Measurements from ENCODE around the gene TMCC1. TPM values are rescaled to one million over a fixed set of nuclear protein-coding genes. Genes with fewer than 3 reads are reported as not detected.

Gene TMCC1
- total RNA-seq, 1 experiment from 2014 or later = 23.0 TPM

DNA sequence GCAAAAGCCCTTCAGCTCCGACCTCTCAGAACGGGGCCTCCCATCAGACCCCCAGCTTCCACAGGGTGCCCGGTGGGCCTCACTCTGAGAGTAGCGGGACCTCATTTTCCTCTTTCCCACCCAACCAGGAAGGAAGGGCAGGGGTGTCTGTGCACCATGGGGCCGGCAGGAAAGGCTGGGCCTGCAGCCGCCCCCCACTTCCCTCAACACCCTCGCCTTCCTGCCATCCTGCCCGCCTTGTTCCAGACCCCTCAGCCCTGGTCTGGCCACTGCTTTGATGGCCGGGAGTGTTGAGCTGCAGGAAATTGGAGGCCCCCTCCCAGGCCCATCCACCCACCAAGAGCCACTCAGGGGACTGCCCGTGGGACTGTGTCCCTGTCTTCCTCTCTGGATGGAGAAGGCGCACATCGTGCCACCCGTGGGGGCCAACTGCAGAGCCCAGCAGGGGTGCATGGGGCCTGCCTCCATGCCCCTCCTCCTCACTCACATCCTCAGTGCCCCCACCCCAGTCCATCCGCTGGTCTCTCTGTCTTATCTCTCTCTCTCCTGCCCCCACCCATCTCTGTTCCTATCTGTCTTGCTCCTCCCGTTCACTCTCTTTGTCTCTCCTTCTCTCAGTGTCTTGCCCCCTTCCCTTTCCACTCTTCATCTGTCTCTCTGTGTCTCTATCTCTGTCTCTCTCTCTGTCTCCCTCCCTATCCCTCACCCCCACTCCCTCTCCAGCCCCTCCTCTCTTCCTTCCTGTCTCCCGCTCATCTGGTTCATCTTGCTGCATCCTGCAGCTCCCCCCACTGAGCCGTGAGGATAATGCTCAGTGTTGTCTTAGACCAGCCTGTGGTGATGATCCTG lies 285.2 kb downstream of the TMCC1 start:
- Histone ChIP-seq H4K20me1 (ENCODE audit: insufficient read depth, low read depth, low read length) (peaks cover 7% of the 10 kb centered on the region; the same call in 1 of the 2 replicates), H3K36me3 (ENCODE audit: insufficient read depth, low read length) (no peaks in the 10 kb centered on the region), H3K4me3 (ENCODE audit: low read length) (no peak overlapping the region), H3K27ac (ENCODE audit: low read length) (no peak overlapping the region), H2AFZ (ENCODE audit: low read length) (no peak overlapping the region), H3K79me2 (ENCODE audit: low read length) (no peaks in the 10 kb centered on the region), H3K9me3 (ENCODE audit: low read length) (no peaks in the 10 kb centered on the region), H3K27me3 (ENCODE audit: low read length) (no peaks in the 10 kb centered on the region), H3K4me2 (ENCODE audit: low read depth, low read length, poor library complexity, severe bottlenecking) (no peak overlapping the region), H3K9ac (ENCODE audit: low read length) (no peak overlapping the region), H3K9me2 (replicated peaks; ENCODE audit: insufficient read depth, low read length) (no peaks in the 10 kb centered on the region), H3K4me1 (ENCODE audit: low read length) (peaks cover 3% of the 10 kb centered on the region; the same call in 1 of the 2 replicates)
- DNase-seq = no peak

DNA sequence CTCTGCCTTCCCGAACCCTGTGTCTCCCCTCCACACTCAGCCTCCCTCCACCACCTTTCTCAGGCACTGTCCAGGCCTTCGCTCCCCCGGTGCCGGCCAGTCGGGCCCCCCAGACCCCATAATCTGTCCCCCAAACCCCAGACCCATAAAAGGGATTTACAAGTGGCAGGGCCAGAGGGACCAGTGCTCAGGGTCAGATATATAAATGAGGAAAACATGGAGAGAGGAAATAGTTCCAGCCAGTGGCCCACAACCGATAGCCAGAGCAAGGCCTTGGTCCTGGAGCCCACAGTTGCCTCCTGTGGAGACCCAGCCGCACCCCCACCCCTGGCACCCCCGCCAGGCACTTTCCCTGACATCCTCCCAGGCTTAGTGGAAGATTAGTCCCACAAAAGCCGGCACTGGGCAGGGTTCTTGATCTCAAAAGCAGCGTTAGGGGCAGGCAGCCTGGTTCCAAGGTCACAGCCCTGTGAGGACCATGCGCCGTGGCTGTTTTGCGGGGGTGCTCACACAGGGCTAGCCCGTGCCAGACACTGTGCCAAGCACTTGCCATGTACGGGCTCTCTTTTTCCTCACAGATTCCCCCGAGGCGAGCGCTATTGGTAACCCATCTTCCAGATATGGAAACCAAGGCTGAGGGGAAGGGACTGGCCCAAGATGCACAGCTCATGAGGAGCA lies 286.0 kb downstream of the TMCC1 start:
- no peaks in the 10 kb centered on the region for H3K9me3 ChIP-seq (ENCODE audit: low read length)
- H3K4me1 ChIP-seq (ENCODE audit: low read length) = peaks cover 3% of the 10 kb centered on the region; the same call in 1 of the 2 replicates
- H3K36me3 ChIP-seq (ENCODE audit: insufficient read depth, low read length) = no peaks in the 10 kb centered on the region
- H3K79me2 ChIP-seq (ENCODE audit: low read length) = no peaks in the 10 kb centered on the region
- no peak overlapping the region for H3K27ac ChIP-seq (ENCODE audit: low read length)
- H2AFZ ChIP-seq (ENCODE audit: low read length) = no peak overlapping the region
- H3K4me3 ChIP-seq (ENCODE audit: low read length) = no peak overlapping the region
- no peak overlapping the region for H3K9ac ChIP-seq (ENCODE audit: low read length)
- H4K20me1 ChIP-seq (ENCODE audit: insufficient read depth, low read depth, low read length) = peaks cover 7% of the 10 kb centered on the region; the same call in 1 of the 2 replicates
- DNase-seq = no peak
- H3K27me3 ChIP-seq (ENCODE audit: low read length) = no peaks in the 10 kb centered on the region
- H3K9me2 ChIP-seq (replicated peaks; ENCODE audit: insufficient read depth, low read length) = no peaks in the 10 kb centered on the region
- no peak overlapping the region for H3K4me2 ChIP-seq (ENCODE audit: low read depth, low read length, poor library complexity, severe bottlenecking)

DNA sequence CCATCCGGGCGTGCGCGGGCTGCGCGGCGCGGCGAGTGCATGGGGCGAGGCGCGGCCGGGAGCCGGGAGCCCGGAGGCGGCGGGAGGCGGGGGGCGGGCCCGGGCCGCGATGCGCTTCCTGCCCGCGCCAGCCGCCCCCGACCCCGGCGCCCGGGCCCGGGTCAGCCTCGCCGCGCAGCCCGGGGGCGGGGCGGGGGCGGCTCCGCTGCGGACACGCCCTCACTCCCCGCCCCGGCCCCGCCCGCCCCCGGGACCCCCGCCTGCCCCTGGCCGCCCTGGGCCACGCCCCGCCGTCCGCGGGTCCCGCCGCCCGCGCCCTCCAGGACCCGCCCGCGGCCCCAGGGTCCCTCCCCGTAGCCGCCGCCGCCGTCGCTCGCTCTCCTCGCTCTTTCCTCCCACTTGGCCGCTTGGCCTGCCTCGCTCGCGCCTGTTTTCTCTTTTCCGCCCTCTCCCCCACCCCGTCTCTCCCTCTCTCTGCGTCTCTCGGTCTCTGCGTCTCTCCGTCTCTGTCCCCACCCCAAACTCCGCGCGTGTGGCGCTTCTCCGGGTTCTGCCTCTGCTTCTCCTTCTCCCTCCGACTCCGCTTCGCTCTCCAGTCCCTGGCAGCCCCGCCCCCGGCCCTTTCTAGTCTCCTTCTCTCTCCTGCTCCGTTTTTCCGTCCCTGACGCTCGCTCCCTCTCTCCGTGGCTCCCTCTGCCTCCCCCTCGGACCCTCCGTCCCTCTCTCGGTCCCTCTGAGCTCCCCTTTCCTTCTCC lies 286.7 kb downstream of the TMCC1 start, which contains the start of gene PLXND1:
TSS of gene PLXND1 (minus strand) at position 41 of the 755 bp plus-strand sequence. CDS start at position 4, 37 bp downstream.
- H3K4me1 ChIP-seq (ENCODE audit: low read length) = peaks cover 3% of the 10 kb centered on the region; the same call in 1 of the 2 replicates
- H3K27ac ChIP-seq (ENCODE audit: low read length) = no peak within 1 kb of the TSS
- peak within 1 kb of the TSS; percentile 55 for H3K4me2 ChIP-seq (ENCODE audit: low read depth, low read length, poor library complexity, severe bottlenecking)
- no peaks in the 10 kb centered on the region for H3K9me2 ChIP-seq (replicated peaks; ENCODE audit: insufficient read depth, low read length)
- no peaks in the 10 kb centered on the region for H3K9me3 ChIP-seq (ENCODE audit: low read length)
- no peaks in the 10 kb centered on the region for H3K79me2 ChIP-seq (ENCODE audit: low read length)
- no peak within 1 kb of the TSS for H2AFZ ChIP-seq (ENCODE audit: low read length)
- peak within 1 kb of the TSS; percentile 38; the same call in 1 of the 2 replicates for H3K4me3 ChIP-seq (ENCODE audit: low read length)
- peak; percentile 49 for DNase-seq
- H3K9ac ChIP-seq (ENCODE audit: low read length) = 0 out of 2 replicates have a peak within 1 kb of the TSS, but pooled peaks have one; percentile 35
- no peaks in the 10 kb centered on the region for H3K27me3 ChIP-seq (ENCODE audit: low read length)
- no peaks in the 10 kb centered on the region for H3K36me3 ChIP-seq (ENCODE audit: insufficient read depth, low read length)
- peaks cover 10% of the 10 kb centered on the region; the same call in 1 of the 2 replicates for H4K20me1 ChIP-seq (ENCODE audit: insufficient read depth, low read depth, low read length)

DNA sequence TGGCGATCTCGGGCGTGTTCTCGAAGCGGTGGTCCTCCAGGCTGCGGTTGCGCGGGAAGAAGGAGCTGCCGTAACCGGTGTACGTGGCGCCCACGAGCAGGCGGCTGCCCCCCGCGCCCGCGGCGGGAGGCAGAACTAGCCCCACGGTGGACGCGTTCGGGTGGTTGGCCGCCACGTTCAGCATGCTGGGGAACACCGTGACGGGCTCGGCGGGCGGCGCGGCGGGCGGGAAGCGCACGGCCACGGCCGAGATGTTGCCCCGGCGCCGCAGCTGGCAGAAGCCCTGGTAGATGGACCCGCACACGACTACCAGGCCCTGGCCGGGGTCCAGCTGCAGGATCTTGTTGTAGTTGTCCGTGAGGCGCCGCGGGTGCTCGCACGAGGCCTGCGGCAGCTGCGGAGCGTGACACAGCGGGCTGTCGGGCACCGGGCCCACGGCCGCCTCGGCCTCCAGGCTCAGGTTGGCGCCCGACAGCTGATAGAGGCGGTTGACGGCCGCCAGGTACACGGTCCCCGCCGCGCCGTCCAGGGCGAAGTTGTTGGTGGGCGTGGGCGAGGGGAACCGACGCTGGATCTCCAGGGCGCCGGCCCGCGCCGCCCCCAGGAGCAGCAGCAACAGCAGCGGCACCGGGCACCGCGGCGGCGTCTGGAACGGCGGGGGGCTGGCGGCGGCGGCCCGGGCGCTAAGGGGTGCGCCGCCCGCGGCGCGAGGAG lies 287.4 kb downstream of the TMCC1 start:
- peaks cover 3% of the 10 kb centered on the region; the same call in 1 of the 2 replicates for H3K4me1 ChIP-seq (ENCODE audit: low read length)

GRCh38 chr3:129605203-129605921 lies 288.1 kb downstream of the TMCC1 start:
- no peak overlapping the region for H2AFZ ChIP-seq (ENCODE audit: low read length)

More for the DNA sequence above, 287.4 kb downstream of the TMCC1 start:
- H3K4me2 ChIP-seq (ENCODE audit: low read depth, low read length, poor library complexity, severe bottlenecking) = peak overlapping the region; percentile 55
- H2AFZ ChIP-seq (ENCODE audit: low read length) = no peak overlapping the region
- no peaks in the 10 kb centered on the region for H3K27me3 ChIP-seq (ENCODE audit: low read length)
- 0 out of 2 replicates have a peak overlapping the region, but pooled peaks have one; percentile 35 for H3K9ac ChIP-seq (ENCODE audit: low read length)
- DNase-seq = no peak
- peaks cover 10% of the 10 kb centered on the region; the same call in 1 of the 2 replicates for H4K20me1 ChIP-seq (ENCODE audit: insufficient read depth, low read depth, low read length)
- H3K27ac ChIP-seq (ENCODE audit: low read length) = no peak overlapping the region
- H3K9me3 ChIP-seq (ENCODE audit: low read length) = no peaks in the 10 kb centered on the region
- H3K9me2 ChIP-seq (replicated peaks; ENCODE audit: insufficient read depth, low read length) = no peaks in the 10 kb centered on the region
- H3K79me2 ChIP-seq (ENCODE audit: low read length) = no peaks in the 10 kb centered on the region
- peak overlapping the region; percentile 38; the same call in 1 of the 2 replicates for H3K4me3 ChIP-seq (ENCODE audit: low read length)
- H3K36me3 ChIP-seq (ENCODE audit: insufficient read depth, low read length) = no peaks in the 10 kb centered on the region

GRCh38 chr3:129604767-129605166 lies 288.7 kb downstream of the TMCC1 start:
- Histone ChIP-seq H3K9me2 (replicated peaks; ENCODE audit: insufficient read depth, low read length) (no peaks in the 10 kb centered on the region), H3K27me3 (ENCODE audit: low read length) (no peaks in the 10 kb centered on the region), H3K27ac (ENCODE audit: low read length) (no peak overlapping the region), H2AFZ (ENCODE audit: low read length) (no peak overlapping the region), H3K36me3 (ENCODE audit: insufficient read depth, low read length) (no peaks in the 10 kb centered on the region), H3K79me2 (ENCODE audit: low read length) (no peaks in the 10 kb centered on the region), H3K4me3 (ENCODE audit: low read length) (no peak overlapping the region), H3K4me2 (ENCODE audit: low read depth, low read length, poor library complexity, severe bottlenecking) (no peak overlapping the region), H3K4me1 (ENCODE audit: low read length) (peaks cover 3% of the 10 kb centered on the region; the same call in 1 of the 2 replicates), H3K9ac (ENCODE audit: low read length) (no peak overlapping the region), H3K9me3 (ENCODE audit: low read length) (no peaks in the 10 kb centered on the region), H4K20me1 (ENCODE audit: insufficient read depth, low read depth, low read length) (peaks cover 10% of the 10 kb centered on the region; the same call in 1 of the 2 replicates)
- no peak for DNase-seq

More at GRCh38 chr3:129605203-129605921, 288.1 kb downstream of the TMCC1 start:
- Histone ChIP-seq H3K9ac (ENCODE audit: low read length) (no peak overlapping the region), H3K79me2 (ENCODE audit: low read length) (no peaks in the 10 kb centered on the region), H3K27ac (ENCODE audit: low read length) (no peak overlapping the region), H3K9me2 (replicated peaks; ENCODE audit: insufficient read depth, low read length) (no peaks in the 10 kb centered on the region), H3K4me1 (ENCODE audit: low read length) (peaks cover 3% of the 10 kb centered on the region; the same call in 1 of the 2 replicates), H3K4me3 (ENCODE audit: low read length) (no peak overlapping the region), H3K4me2 (ENCODE audit: low read depth, low read length, poor library complexity, severe bottlenecking) (no peak overlapping the region), H3K27me3 (ENCODE audit: low read length) (no peaks in the 10 kb centered on the region), H4K20me1 (ENCODE audit: insufficient read depth, low read depth, low read length) (peaks cover 10% of the 10 kb centered on the region; the same call in 1 of the 2 replicates), H3K36me3 (ENCODE audit: insufficient read depth, low read length) (no peaks in the 10 kb centered on the region), H3K9me3 (ENCODE audit: low read length) (no peaks in the 10 kb centered on the region)
- no peak for DNase-seq
